Kidney capillary endothelial cell (primary cell): ENCODE data around the gene BIN1.
"Not testable (repeated sequence)": the region's sequence is repeated elsewhere in the genome, so short reads cannot be mapped to it uniquely, and the experiment has no call there.

Source experiments
- DNase-seq: peaks from one replicate; pipeline ENCODE4 v3.0.0-alpha.2; 2018; ENCODE audit warnings: low spot score

The BIN1 gene

DNA sequence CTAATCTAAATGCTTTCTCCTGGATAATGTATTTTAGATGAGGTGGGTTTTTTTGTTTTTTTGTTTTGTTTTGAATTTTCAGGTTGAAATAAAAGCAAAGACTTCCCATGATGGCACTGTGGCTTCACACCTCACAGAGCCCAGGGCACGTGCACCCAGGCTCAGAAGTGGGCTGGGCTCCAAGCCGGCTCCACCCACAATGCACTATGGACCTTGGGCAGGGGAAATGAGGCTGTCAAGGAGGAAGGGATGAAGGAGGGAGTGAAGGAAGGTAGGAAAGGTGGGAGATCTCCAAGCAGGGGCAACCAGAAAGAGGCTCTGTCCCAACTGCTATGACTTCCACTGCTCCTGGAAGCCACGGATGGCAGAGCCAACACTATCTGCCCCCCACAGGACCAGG, 60.4 kb downstream of the BIN1 start:
- no peak for DNase-seq

DNA sequence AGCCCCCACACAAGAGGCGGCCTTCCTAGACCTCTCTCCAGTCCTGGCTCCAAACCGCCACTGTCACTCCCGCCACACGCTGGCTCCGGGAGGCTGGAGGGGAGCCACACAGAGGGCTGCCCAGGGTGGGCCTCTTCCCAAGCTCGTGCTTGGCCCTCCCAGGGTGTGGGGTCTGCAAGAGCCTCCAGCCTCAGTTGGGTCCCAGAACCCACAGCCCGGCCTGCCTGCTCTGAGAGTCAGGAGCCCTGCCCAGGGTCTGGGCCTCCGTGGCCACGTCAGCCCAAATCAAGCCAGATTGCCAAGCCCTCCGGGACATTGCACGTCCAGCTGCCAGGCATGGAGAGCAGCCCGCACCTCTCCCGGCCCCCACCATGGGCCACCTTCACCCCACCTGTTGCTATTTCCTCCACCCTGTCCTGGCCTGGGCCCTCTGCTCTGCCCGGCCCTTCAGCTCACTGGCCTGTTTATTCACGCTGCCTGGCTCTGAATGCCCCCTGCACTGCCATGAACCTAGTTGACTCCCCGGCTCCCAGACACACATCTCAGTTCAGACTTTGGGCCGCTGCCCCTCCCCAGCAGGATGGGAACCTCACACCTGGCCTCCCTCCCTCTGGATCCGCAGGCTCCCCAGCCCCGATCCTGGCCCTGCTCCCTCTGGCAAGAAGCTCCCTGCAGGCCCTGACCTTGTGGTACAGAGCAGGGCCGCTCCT, 61.0 kb downstream of the BIN1 start:
- DNase-seq: no peak

DNA sequence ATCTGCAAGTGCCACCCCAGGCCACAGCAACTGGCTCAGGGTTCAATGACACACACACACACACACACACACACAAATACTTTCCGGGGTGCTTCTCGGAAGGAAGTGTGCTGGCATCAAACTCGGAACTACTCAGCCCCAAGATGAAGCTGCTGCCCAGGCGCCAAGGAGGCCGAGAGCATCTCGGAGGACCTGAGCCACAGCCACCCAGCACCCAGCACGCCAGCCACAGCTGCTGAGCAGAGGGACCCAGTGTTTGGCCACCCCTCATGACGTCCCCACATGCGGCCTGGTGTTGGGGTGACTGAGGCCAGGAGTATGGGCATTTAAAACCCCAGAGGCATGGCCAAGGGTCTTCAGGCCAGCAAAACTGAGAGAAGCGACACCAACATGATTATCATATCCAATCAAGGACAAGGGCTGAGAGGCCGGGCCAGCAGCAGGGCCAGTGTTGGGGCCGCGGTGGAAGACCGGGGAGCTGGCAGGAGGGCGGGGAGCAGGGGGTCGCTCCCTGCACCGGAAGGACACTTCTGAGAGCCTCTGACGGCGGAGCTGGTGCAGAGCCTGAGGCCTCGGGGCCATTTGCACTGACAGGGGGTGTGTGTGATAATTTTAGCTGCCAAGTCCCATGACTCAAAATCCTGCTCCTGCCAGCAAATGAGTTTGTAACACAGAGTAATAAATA, 61.8 kb downstream of the BIN1 start:
- no peak for DNase-seq

DNA sequence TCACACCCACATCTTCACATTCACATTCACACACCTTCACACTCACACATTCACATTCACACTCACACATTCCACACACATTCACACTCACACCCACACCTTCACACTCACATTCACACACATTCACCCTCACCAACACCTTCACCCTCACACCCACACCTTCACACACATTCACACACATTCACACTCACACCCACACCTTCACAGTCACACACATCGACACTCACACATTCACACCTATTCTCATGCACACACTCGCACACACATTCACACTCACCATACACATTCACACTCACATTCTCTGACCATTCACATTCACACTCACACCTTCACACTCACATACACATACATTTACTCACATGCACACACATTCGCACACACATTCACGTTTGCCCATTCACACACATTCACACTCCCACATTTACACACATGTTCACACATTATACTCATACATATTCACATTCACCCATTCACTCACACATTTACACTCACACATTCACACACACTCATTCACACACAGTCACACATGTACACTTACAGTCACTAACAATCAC, 62.7 kb downstream of the BIN1 start:
- DNase-seq: no peak

DNA sequence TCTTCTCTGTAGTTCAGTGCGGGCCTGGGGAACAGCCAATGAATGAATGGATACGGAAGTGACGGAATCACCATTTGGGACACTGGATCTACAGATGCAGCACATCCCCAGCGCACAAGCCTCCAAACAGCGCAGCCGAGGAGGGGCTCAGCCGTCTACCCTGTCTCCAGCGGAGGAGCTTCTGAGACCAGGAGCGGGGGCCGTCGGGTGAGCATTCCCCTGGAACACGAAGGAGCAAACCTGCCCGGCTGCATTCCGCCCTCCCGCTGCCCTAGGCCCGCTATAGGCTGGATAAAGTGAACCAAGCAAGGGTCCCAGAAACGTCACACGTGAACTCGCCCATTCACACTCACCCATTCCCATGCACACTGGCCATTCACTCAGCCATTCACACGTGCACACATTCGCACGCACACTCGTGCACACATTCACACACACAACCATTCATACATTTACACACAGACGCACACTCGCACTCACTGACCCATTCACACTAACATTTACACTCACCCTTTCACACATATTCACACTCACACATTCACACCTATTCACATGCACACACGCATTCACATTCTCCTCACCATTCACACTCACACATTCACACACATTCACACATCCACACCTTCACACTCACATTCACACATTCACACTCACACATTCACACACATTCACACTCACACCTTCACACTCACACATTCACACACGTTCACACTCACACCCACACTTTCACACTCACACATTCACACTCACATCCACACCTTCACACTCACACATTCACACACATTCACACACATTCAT, 63.4 kb downstream of the BIN1 start:
- no peak for DNase-seq

DNA sequence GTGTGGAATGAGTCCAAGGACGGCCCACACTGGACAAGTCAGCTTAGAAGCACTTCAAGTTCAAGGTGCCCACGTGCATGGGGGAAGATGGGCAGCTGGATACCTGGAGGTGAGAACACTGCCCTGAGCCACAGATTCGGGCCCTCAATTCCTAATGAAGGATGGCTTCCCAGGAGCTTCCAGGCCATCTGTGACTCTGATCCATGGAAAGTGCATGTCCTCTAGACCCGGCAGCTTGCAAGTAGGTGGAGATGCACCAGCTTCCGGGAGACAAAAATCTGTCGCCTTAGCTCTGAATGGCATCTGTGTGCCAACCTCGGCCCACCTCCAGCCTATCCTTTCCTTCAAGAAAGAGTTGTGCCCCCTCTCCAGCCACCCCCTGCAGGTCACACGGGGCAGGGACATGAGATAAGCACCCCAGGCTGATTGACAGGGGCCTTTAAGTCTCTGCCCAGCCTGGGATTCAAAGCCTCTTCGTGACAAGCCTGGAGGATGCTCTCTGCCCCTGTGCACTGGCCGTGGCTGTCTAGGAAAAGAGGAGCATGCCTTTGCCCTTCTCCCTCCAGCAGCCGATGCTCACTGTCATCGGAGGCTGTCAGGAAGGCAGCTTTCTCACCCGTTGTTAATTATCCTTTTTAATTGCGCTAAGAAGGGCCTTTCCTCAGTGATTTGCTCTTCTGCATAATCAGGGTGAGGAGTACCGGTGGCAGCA, 65.5 kb downstream of the BIN1 start:
- no peak for DNase-seq

DNA sequence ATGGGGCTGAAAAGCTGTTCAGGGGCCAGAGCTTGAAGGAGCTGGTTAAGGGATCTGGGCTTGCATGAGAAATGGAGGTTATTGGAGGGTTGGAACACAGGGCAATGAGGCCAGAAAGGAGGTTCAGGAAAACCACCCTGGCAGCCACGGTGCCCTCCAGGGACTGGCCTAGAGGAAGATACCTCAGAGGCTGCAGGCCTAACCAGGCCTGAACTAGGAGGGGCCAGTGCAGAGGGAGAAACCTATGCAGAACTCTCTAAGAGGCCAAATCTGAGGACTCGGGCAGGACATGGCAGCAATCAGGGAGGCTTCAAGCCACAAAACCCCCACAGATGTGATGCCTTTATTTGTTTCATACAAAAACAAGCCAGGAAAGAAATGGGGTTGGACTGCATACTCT, 66.8 kb downstream of the BIN1 start:
- no peak for DNase-seq

DNA sequence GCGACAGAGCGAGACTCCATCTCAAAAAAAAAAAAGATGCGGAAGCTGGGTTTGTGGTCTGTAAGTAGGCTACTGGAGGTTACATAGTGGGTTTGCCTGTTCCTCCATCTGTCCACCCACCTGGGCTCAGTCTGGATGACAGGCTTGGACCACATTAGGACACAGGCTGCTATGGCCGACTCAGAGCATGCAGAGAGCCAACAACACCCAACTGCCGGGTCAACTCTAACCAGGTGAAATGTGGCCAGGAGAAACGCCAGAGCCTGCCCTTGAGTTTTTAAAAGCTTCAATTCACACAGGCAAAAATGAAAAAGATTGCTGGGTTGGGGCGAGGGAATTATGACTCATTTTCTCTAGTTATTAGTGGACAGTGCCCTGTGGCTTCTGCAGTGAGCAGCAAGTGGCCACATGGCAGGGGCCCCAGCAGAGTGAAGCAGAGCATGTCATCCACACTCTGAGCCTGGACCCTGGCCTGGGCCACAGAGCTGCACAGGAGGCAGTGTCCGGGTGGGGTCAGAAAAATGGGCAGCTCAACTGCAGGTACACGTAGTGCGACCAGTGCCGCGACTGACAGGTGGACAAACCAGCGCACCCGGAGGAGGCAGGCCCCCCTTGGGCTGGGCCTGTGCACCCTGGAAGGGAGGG, 67.4 kb downstream of the BIN1 start:
- no peak for DNase-seq

DNA sequence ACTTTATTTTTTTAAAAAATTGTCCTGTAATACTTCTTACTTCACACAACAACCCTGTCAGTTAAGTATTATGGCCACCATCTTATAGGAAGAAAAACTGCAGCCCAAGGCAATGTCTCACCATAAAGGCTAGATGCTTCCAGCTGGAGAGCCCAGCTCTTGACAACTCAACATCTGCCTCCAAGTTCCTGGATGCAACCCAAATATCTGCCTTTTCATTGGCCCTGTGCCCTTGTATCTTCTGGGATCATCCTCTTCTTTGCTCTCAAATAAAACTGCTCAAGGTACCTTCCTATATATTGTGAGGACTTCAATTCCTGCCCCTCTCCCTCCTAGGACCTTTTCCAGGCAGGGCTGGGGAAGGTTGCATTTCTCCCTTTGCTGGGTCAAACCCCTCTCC, 69.5 kb downstream of the BIN1 start:
- DNase-seq: no peak

DNA sequence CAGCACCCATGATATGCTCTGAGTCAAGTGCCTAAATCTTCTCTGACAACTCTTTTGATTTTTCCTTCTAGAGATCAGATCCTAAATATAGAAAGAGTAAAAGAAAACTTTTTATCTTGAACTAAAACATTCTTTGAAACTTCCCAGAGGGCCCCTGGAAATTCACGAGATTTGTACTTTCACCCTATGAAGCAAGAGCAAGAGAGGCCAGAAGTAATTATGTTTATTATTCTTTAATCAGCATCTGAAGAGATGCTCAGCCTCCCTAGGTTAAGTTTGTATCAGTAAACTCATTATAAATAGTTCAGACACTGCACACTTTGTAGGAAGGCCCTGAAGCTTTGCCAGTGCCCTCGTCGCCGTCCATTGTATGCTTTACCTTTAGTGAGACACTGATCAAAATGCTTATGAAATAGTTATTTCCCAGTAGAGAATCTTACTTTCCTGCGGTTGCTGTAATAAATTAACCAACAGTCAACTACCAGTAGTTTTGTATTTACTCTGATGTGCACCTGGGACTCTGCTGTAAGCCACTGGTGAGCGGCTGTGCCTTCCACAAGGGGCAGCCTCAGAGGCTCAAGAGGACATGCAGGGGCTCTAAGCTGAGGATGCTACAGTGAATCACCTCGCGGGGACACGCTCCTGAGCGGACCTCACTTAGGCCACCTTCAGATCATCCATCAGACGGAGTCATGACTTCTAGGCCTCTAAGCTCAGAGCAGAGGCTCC, 71.9 kb downstream of the BIN1 start:
- no peak for DNase-seq

DNA sequence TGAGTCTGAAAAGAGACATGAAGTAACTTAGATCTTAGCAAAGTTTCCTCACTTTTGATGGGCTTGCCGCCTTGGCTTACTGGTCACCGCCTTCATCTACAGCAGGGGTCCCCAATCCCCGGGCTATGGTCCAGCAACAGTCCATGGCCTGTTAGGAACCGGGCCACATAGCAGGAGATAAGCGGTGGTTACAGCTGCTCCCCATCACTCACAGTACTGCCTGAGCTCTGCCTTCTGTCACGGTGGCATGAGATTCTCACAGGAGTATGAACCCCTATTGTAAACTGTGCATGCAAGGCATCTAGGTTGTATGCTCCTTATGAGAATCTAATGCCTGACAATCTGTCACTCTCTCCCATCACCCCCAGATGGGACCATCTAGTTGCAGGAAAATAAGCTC, 72.9 kb downstream of the BIN1 start:
- DNase-seq: no peak

DNA sequence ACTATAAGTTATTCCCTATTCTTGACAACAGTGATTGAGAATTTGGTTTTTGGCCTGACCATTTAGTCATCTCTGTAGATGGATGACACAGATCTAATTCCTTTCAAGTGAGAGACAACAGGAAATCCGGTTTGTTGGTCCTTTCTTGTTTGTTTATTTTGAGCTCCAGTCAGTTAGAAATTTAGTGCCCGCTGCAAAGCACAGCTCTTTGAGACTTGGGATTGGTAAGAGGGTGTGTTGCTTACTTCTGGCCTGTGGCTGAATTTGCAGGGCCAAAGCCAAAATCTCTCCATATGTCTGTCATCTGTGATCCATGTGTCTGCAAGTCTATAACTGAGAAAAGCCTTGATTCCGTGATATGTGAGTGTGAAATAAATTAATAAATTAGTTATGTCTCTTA, 74.3 kb downstream of the BIN1 start:
- DNase-seq: no peak

DNA sequence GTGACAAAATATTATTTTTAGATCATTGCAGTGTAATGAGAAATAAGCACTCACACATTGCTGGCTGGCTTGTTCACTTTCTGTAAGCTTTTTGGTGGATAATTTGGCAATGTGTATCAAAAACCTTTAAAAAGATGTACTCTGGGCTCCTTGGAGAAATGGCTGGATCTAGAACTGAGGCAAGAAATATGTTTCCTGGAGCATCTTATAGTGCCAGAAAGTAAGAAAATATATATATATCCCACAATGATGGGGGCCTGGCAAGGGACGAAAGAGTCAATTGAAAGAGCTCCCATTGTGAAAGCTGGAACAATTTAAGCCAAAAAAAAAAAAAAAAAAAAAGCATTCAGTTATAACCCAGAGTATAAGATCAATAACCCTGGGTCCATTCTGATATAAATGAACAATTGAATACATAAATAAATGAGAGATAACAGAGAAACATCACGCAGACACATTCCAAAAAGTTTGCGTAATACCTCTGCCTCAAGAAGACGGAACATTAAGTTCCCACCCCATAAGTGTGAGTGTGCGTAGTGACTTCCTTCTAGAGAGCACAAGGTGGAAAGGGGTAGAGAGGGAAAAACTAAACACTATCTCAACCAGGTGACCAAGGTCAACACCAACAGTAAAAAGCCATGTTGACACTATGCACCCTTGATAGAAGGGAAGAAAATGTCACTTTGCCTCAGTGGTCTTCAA, 77.5 kb downstream of the BIN1 start:
- no peak for DNase-seq

DNA sequence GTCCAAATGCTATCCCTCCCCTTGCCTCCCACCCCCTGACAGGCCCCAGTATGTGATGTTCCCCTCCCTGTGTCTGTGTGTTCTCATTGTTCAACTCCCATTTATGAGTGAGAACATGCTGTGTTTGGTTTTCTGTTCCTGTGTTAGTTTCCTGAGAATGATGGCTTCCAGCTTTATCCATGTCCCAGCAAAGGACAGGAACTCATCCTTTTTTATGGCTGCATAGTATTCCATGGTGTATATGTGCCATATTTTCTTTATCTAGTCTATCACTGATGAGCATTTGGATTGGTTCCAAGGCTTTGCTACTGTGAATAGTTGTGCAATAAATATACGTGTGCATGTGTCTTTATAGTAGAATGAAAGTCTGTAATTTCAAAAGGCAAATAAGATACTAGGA, 78.2 kb downstream of the BIN1 start:
- DNase-seq: not testable (repeated sequence)

DNA sequence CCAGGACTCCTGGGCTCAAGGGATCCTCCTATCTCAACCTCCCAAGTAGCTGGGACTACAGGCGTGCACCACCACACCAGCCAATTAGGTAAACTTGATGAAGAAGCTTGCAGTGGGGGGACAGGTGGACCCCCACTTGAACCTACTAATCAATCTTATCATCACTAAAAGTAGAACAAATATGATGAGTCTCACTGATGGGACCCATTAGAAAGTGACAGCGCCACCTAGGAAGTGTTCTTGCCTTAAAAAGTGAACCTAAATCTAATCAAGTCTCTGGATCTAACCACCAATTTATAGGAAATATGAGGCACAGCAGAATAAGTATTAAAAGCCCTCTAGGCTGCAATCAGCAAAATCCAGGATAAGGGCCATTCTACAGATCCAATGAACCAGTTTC, 79.2 kb downstream of the BIN1 start:
- no peak for DNase-seq

DNA sequence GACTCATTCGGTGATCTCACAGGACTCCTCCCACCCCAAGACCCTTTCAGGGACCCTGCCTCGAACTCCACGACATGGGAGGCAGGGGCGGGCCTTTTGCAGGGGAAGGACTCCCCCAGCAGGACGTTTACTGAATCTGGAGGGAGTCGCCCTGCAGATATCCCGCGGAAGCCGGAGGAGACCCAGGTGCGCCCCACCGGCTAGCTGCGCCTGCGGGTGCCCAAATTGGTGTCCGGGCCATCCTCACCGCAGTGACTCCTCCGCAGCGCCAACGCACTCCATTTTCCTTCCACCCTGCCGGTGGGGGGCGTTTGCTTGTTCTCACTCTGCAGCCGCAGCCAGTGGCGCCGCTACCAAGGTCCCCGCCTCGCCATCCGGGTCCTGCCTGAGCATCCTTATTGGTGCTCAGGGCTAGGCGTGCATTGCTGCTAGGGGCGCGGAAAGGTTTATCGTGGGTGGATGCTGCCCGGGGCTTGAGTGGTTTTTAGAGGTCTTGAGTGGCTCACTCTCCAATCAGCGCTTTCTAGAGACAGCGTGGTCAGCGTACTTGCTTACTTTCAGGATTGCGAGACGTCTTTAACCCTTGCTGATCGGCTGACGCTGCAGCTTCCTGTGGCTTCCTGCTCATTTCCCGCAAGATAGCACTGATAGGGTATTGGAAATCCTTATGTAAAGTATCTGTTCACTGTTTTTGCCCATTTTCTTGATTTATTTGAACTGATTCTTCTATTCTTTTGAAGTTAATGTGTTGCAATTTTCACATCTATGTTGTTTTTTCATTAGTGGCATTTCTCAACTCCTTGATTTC, 81.4 kb downstream of the BIN1 start:
- DNase-seq: peak; percentile 71

DNA sequence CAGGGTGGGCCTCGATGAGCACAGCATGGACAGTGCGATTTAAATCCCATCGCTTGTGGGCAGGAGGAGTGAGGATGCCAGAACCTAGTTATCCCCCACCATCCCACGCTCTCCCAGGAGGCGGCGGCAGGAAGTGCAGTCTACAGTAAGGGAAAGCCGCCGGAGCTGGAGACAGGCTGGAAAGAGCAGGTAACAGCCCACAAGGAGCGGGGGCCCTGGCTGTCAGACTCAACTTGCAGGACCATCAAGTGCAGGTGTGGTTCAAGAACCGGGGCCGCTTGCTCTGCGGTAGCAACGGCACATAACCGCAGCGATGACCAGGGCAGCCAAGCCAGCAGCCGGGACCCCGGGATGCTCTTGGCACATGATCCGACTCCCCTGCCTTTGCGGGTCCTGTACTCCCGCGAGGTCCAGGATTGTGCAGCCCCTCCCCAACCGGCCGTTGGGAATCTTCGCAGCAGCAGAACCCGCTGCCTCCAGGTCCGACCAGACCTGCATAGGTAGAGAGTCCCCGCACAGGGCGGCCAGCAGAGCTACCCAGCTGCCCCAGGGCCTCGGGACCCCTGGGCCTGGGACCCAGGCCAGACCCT, 82.1 kb downstream of the BIN1 start:
- no peak for DNase-seq

DNA sequence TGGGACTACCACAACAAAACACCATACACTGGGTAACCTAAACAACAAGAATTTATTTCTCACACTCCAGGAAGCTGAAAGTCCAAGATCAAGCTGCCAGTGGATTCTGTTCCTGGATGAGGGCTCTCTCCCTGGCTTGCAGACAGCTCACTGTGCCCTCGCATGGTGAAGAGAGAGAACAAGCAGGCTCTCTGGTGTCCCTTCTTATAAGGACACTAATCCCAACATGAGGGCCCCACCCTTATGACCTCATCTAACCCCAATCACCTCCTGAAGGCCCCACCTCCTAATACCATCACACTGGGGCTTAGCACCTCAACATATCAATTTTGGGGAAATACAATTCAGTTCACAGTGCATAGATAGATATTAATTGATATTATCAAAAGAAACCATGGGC, 83.5 kb downstream of the BIN1 start:
- no peak for DNase-seq

DNA sequence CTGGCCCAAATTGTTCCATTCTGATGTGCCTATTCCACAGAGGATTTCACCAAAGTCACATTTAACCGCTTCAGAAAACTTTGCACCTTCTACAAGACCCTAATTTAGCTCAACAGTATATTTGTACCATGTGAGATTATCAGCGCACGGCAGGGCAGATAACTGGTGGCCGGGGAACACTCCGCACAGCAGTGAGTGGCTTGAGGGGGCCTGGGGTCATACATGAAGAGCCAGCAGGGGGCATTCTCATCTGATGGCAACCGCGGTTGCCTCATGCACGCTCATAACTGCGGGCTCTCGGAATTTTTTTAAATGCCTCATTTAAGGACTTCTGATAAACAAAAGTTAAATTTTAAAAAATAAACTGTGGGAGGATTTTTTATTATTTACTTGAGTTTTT, 84.1 kb downstream of the BIN1 start:
- DNase-seq: no peak
